Right atrium auricular region (tissue), 2 donors: ENCODE data around the gene CDH13. TPM values are rescaled to one million over a fixed set of nuclear protein-coding genes. Genes with fewer than 3 reads are reported as not detected.

Experiments used
- DNase-seq: peaks from one replicate; pipeline ENCODE4 v3.0.0-alpha.2; 2019; ENCODE audit warnings: low spot score
- H3K27ac ChIP-seq, 2 donors: fragments of 200-600 bp; sonication (generic); 1 replicate in 1 of 2; 2 replicates in 1 of 2; pipeline ENCODE4 v1.5.1; 2016 to 2019
- H3K27me3 ChIP-seq, 2 donors: fragments of 200-600 bp; sonication (generic); one replicate each; pipeline versions ENCODE4 v1.5.1 to v1.6.0; 2017 to 2019
- H3K36me3 ChIP-seq: fragments of 200-600 bp; sonication (generic); one replicate; pipeline ENCODE4 v1.5.1; 2016
- H3K4me1 ChIP-seq, 2 donors: fragments of 200-600 bp; sonication (generic); one replicate each; pipeline versions ENCODE4 v1.5.1 to v1.6.0; 2017 to 2019
- H3K4me3 ChIP-seq, 2 donors: fragments of 200-600 bp; sonication (generic); 1 replicate in 1 of 2; 2 replicates in 1 of 2; pipeline ENCODE4 v1.5.1; 2017 to 2019; ENCODE audit warnings: mild to moderate bottlenecking in 1 of 2, moderate library complexity in 1 of 2
- H3K9me3 ChIP-seq, 2 donors: fragments of 200-600 bp; sonication (generic); one replicate each; pipeline ENCODE4 v1.5.1; 2019
- CTCF ChIP-seq, 2 donors: fragments of 200-600 bp; sonication (generic); IDR thresholded peaks; one replicate each; pipeline ENCODE4 v1.5.1; 2019; ENCODE audit warnings: antibody characterized with exemption in 2 of 2
- total RNA-seq, 2 donors: library from RNA; depleted of rRNA; stranded (reverse); fragments of >200 nt; gene quantifications; one replicate each; pipeline ENCODE4 v1.1.0, GENCODE V29; 2016

The CDH13 gene
- 10 to 100 TPM; 75.4 to 85.9 TPM for total RNA-seq

- Histone ChIP-seq H3K36me3 (no peaks in the 10 kb centered on the region), H3K4me3 (peak within 1 kb of the TSS; percentile 66 to 75), H3K4me1 (peaks cover 0 to 57% of the 10 kb centered on the region in 2 donors), H3K9me3 (no peaks in the 10 kb centered on the region), H3K27ac (peak within 1 kb of the TSS; percentile 87 to 88), H3K27me3 (no peaks in the 10 kb centered on the region)
- no peak for TF ChIP-seq CTCF (IDR thresholded peaks at IDR 0.05)
- no peak for DNase-seq
These were observed at the start of gene CDH13 for GRCh38 chr16:82626791-82627261. TSS of gene CDH13 (plus strand) at chr16:82626969.

- DNase-seq = no peak
- Histone ChIP-seq H3K36me3 (no peaks in the 10 kb centered on the region), H3K9me3 (no peaks in the 10 kb centered on the region), H3K4me3 (no peak overlapping the region), H3K27ac (no peak overlapping the region), H3K4me1 (no peaks in the 10 kb centered on the region), H3K27me3 (no peaks in the 10 kb centered on the region)
- peak in 1 of 2 donors; percentile 63 for TF ChIP-seq CTCF (IDR thresholded peaks at IDR 0.05)
These were observed 46.4 kb upstream of the CDH13 start for GRCh38 chr16:82580298-82580890.

GRCh38 chr16:82582975-82583374 is 43.8 kb upstream of the CDH13 start:
- H3K4me3 ChIP-seq = no peak overlapping the region
- H3K27ac ChIP-seq = no peak overlapping the region
- no peak for TF ChIP-seq CTCF (IDR thresholded peaks at IDR 0.05)
- H3K36me3 ChIP-seq = no peaks in the 10 kb centered on the region
- no peaks in the 10 kb centered on the region for H3K9me3 ChIP-seq
- DNase-seq = no peak
- no peaks in the 10 kb centered on the region for H3K27me3 ChIP-seq
- H3K4me1 ChIP-seq = no peaks in the 10 kb centered on the region

GRCh38 chr16:82583422-82583821 is 43.3 kb upstream of the CDH13 start:
- no peaks in the 10 kb centered on the region for H3K27me3 ChIP-seq
- no peaks in the 10 kb centered on the region for H3K36me3 ChIP-seq
- no peak overlapping the region for H3K4me3 ChIP-seq
- no peaks in the 10 kb centered on the region for H3K4me1 ChIP-seq
- H3K27ac ChIP-seq = no peak overlapping the region
- no peaks in the 10 kb centered on the region for H3K9me3 ChIP-seq
- no peak for DNase-seq
- TF ChIP-seq CTCF (IDR thresholded peaks at IDR 0.05) = no peak

GRCh38 chr16:82584553-82585152 is 42.1 kb upstream of the CDH13 start:
- Histone ChIP-seq H3K9me3 (no peaks in the 10 kb centered on the region), H3K4me1 (no peaks in the 10 kb centered on the region), H3K27ac (peak overlapping the region in 1 of 2 donors; percentile 57), H3K27me3 (no peaks in the 10 kb centered on the region), H3K36me3 (no peaks in the 10 kb centered on the region), H3K4me3 (no peak overlapping the region)
- DNase-seq = no peak
- TF ChIP-seq CTCF (IDR thresholded peaks at IDR 0.05) = no peak
